OCI-LY7 (cell line): Measurements from ENCODE around the gene AFF3. TPM values are rescaled to one million over a fixed set of nuclear protein-coding genes. Genes with fewer than 3 reads are reported as not detected.
"Not testable (repeated sequence)": the region's sequence is repeated elsewhere in the genome, so short reads cannot be mapped to it uniquely, and the experiment has no call there.

Experiments used
- BruUV-seq: library from RNA; stranded (reverse); fragments of 400-500 nt; replicated peaks from 2 replicates; lab custom pipeline; 2021; lab: Mats Ljungman, UMichigan
- CTCF ChIA-PET: fragments of 300-600 bp; sonication (Branson Sonifier 250); formaldehyde crosslinking; loops from one replicate; lab custom pipeline; 2022; ENCODE audit warnings: antibody characterized with exemption; ENCODE audit not compliant: unreplicated experiment; lab: Charles Lee
- POLR2A ChIA-PET: fragments of 300-600 bp; sonication (Branson Sonifier 250); formaldehyde crosslinking; loops from one replicate; lab custom pipeline; 2022; ENCODE audit warnings: antibody characterized with exemption; lab: Charles Lee
- DNase-seq: peaks from one replicate; pipeline ENCODE4 v3.0.0-alpha.2; 2015; ENCODE audit warnings: low spot score
- H2AFZ ChIP-seq: fragments of 200-600 bp; sonication (generic), shearing (Covaris generic); 2 replicates; pipeline ENCODE4 v1.6.1; 2014; ENCODE audit warnings: mild to moderate bottlenecking, antibody characterized with exemption, low read length, moderate library complexity
- H3K27ac ChIP-seq: fragments of 200-600 bp; sonication (generic); 2 replicates; pipeline ENCODE4 v1.5.1; 2014; ENCODE audit warnings: mixed run types, low read depth, mild to moderate bottlenecking, moderate library complexity, low read length, inconsistent platforms; ENCODE audit not compliant: poor library complexity, severe bottlenecking
- H3K36me3 ChIP-seq: fragments of 200-600 bp; sonication (generic); 2 replicates; pipeline ENCODE4 v1.6.1; 2014; ENCODE audit warnings: mild to moderate bottlenecking, antibody characterized with exemption, low read length, moderate library complexity, mixed read lengths; ENCODE audit not compliant: insufficient read depth
- H3K4me1 ChIP-seq: fragments of 200-600 bp; sonication (generic); 2 replicates; pipeline ENCODE4 v1.5.1; 2014; ENCODE audit warnings: mild to moderate bottlenecking, low read length; ENCODE audit not compliant: insufficient read depth, poor library complexity, severe bottlenecking
- H3K4me2 ChIP-seq: fragments of 200-600 bp; sonication (generic); 2 replicates; pipeline ENCODE4 v1.6.1; 2014; ENCODE audit warnings: mild to moderate bottlenecking, low read length
- H3K4me3 ChIP-seq: fragments of 200-600 bp; sonication (generic); 2 replicates; pipeline ENCODE4 v1.5.1; 2014; ENCODE audit warnings: mild to moderate bottlenecking, low read depth, low read length; ENCODE audit not compliant: poor library complexity, severe bottlenecking
- H3K79me2 ChIP-seq: fragments of 200-600 bp; sonication (generic); 2 replicates; pipeline ENCODE4 v1.6.1; 2016; ENCODE audit warnings: low read depth, mild to moderate bottlenecking, low read length, moderate library complexity, mixed read lengths; ENCODE audit not compliant: insufficient read depth
- H3K9me2 ChIP-seq: fragments of 200-600 bp; sonication (generic); 2 replicates; pipeline ENCODE4 v1.6.1; 2016; ENCODE audit warnings: mild to moderate bottlenecking, low read length, mixed read lengths; ENCODE audit not compliant: insufficient read depth
- H3K9me3 ChIP-seq: fragments of 200-600 bp; sonication (generic); 2 replicates; pipeline ENCODE4 v1.6.1; 2014; ENCODE audit warnings: mild to moderate bottlenecking, mixed run types, low read length, mixed read lengths
- H4K20me1 ChIP-seq: fragments of 200-600 bp; sonication (generic); 2 replicates; pipeline ENCODE4 v1.6.1; 2014; ENCODE audit warnings: mild to moderate bottlenecking, antibody characterized with exemption, low read length, moderate library complexity, mixed read lengths; ENCODE audit not compliant: insufficient read depth
- EZH2phosphoT487 ChIP-seq: fragments of 200-600 bp; sonication (generic); IDR thresholded peaks from 2 replicates; pipeline ENCODE4 v1.6.1; 2018; ENCODE audit warnings: low read depth, borderline replicate concordance, mild to moderate bottlenecking, mixed run types, antibody characterized with exemption, low read length, moderate library complexity, mixed read lengths
- intact Hi-C: fragments of 100-400 bp; cut with micrococcal nuclease; formaldehyde crosslinking; loops from one replicate; pipeline ENCODE4 v1.10.0; 2022; ENCODE audit not compliant: unreplicated experiment
- total RNA-seq, 2 experiments: library from RNA; depleted of rRNA in 1 of 2; stranded (reverse); fragments of >200 nt in 1 of 2; shearing (Covaris generic) in 1 of 2; gene quantifications; 2 replicates each; pipeline ENCODE4 v1.2.3, GENCODE V29; 2014 to 2022
- TF ChIP-seq, protein P1 (sequence below): fragments of 200-600 bp; sonication (generic); conservative IDR thresholded peaks from 2 replicates; pipeline ENCODE4 v1.5.1; 2014; ENCODE audit warnings: mild to moderate bottlenecking, antibody characterized with exemption, low read length, moderate library complexity, mixed read lengths

Gene AFF3
- total RNA-seq, 2 experiments from 2014 or later = 131 to 133 TPM

GRCh38 chr2:99935662-99936061 lies 206.7 kb downstream of the AFF3 start:
- Histone ChIP-seq H3K4me3 (no peak overlapping the region), H3K9me2 (no peaks in the 10 kb centered on the region), H3K4me2 (no peak overlapping the region), H4K20me1 (no peaks in the 10 kb centered on the region), H3K27ac (no peak overlapping the region), H3K4me1 (no peaks in the 10 kb centered on the region), H2AFZ (no peak overlapping the region), H3K9me3 (no peaks in the 10 kb centered on the region), H3K36me3 (peaks cover 61% of the 10 kb centered on the region), H3K79me2 (no peaks in the 10 kb centered on the region)
- TF ChIP-seq, protein P1, sequence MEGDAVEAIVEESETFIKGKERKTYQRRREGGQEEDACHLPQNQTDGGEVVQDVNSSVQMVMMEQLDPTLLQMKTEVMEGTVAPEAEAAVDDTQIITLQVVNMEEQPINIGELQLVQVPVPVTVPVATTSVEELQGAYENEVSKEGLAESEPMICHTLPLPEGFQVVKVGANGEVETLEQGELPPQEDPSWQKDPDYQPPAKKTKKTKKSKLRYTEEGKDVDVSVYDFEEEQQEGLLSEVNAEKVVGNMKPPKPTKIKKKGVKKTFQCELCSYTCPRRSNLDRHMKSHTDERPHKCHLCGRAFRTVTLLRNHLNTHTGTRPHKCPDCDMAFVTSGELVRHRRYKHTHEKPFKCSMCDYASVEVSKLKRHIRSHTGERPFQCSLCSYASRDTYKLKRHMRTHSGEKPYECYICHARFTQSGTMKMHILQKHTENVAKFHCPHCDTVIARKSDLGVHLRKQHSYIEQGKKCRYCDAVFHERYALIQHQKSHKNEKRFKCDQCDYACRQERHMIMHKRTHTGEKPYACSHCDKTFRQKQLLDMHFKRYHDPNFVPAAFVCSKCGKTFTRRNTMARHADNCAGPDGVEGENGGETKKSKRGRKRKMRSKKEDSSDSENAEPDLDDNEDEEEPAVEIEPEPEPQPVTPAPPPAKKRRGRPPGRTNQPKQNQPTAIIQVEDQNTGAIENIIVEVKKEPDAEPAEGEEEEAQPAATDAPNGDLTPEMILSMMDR = no peak
- no peak for TF ChIP-seq EZH2phosphoT487
- ChIA-PET POLR2A (interaction anchor here (0.5 kb wide), 1 partner anchor 1081 kb away, joined by 5 read pairs; no protein-coding TSS in a partner anchor), CTCF (interaction anchor here (0.6 kb wide), 1 partner anchor 134 kb away, joined by 3 read pairs; no protein-coding TSS in a partner anchor)
- no TSS peak for BruUV-seq
- no peak for DNase-seq
- intact Hi-C loops = no loop called here

- Histone ChIP-seq H3K79me2 (no peaks in the 10 kb centered on the region), H3K9me2 (no peaks in the 10 kb centered on the region), H2AFZ (no peak overlapping the region), H3K4me2 (no peak overlapping the region), H3K4me1 (no peaks in the 10 kb centered on the region), H4K20me1 (no peaks in the 10 kb centered on the region), H3K4me3 (no peak overlapping the region), H3K9me3 (no peaks in the 10 kb centered on the region), H3K36me3 (peaks cover 73% of the 10 kb centered on the region), H3K27ac (no peak overlapping the region)
- DNase-seq = no peak
- intact Hi-C loops = no loop called here
- POLR2A ChIA-PET = interaction anchor here (0.7 kb wide), 1 partner anchor 365 kb away, joined by 3 read pairs; no protein-coding TSS in a partner anchor
- CTCF ChIA-PET = interaction anchor here (1.1 kb wide), 1 partner anchor 17 kb away, joined by 3 read pairs; no protein-coding TSS in a partner anchor
- no TSS peak for BruUV-seq
- no peak for TF ChIP-seq EZH2phosphoT487
- TF ChIP-seq, protein P1 = no peak
Observed at GRCh38 chr2:99933894-99934650, 208.3 kb downstream of the AFF3 start.

- H3K9me2 ChIP-seq, H3K4me3 ChIP-seq, H2AFZ ChIP-seq, H3K79me2 ChIP-seq, BruUV-seq, intact Hi-C loops, H3K4me2 ChIP-seq, H3K27ac ChIP-seq, DNase-seq, H3K9me3 ChIP-seq, H3K4me1 ChIP-seq, H4K20me1 ChIP-seq: not testable (repeated sequence)
- ChIA-PET POLR2A (interaction anchor here (0.7 kb wide), 1 partner anchor 366 kb away, joined by 3 read pairs; no protein-coding TSS in a partner anchor), CTCF (interaction anchor here (1.1 kb wide), 1 partner anchor 16 kb away, joined by 3 read pairs; no protein-coding TSS in a partner anchor)
- peaks cover 72% of the 10 kb centered on the region for H3K36me3 ChIP-seq
Observed at GRCh38 chr2:99933491-99933890, 208.9 kb downstream of the AFF3 start.
